H1 (cell line): ENCODE data around the gene OSBPL2. TPM values are rescaled to one million over a fixed set of nuclear protein-coding genes. Genes with fewer than 3 reads are reported as not detected.

Source experiments
- CTCF ChIA-PET: fragments of 300-600 bp; sonication (Branson Sonifier 250); formaldehyde crosslinking; loops from one replicate; lab custom pipeline; 2021; ENCODE audit not compliant: partially characterized antibody; lab: Charles Lee
- POLR2A ChIA-PET: fragments of 300-600 bp; sonication (Branson Sonifier 250); formaldehyde crosslinking; loops from one replicate; lab custom pipeline; 2021; ENCODE audit warnings: inconsistent platforms; ENCODE audit not compliant: partially characterized antibody; lab: Charles Lee
- DNase-seq, 2 experiments: peaks; one replicate each; pipeline versions ENCODE4 v3.0.0 to v3.0.0-alpha.2; 2010 to 2022; ENCODE audit warnings: low spot score in 2 of 2, low read depth in 1 of 2, mixed read lengths in 1 of 2
- FAIRE-seq: peaks from 2 replicates; lab custom pipeline; 2011; peaks lifted over from hg19 to GRCh38; lab: Jason Lieb, UNC
- H2AFZ ChIP-seq: 2 replicates; pipeline ENCODE4 v1.8.1; 2012; ENCODE audit warnings: low read length, inconsistent platforms
- H2AK5ac ChIP-seq: 2 replicates; pipeline ENCODE4 v1.6.1; 2013; ENCODE audit warnings: low read depth, low read length
- H2BK120ac ChIP-seq: replicated peaks from 2 replicates; pipeline ENCODE3; 2013; ENCODE audit warnings: low read depth, low read length, inconsistent platforms
- H2BK12ac ChIP-seq: 2 replicates; pipeline ENCODE4 v1.6.1; 2013; ENCODE audit warnings: low read depth, low read length
- H2BK15ac ChIP-seq: 2 replicates; pipeline ENCODE4 v1.6.1; 2013; ENCODE audit warnings: low read length
- H2BK20ac ChIP-seq: 2 replicates; pipeline ENCODE4 v1.6.1; 2013; ENCODE audit warnings: low read length
- H2BK5ac ChIP-seq: 2 replicates; pipeline ENCODE4 v1.6.1; 2013; ENCODE audit warnings: low read depth, low read length
- H3K14ac ChIP-seq: 2 replicates; pipeline ENCODE4 v1.6.1; 2013; ENCODE audit warnings: inconsistent platforms; ENCODE audit not compliant: insufficient read length
- H3K18ac ChIP-seq: 2 replicates; pipeline ENCODE4 v1.6.1; 2013; ENCODE audit warnings: low read length; ENCODE audit errors: extremely low read depth
- H3K23ac ChIP-seq: 2 replicates; pipeline ENCODE4 v1.6.1; 2013; ENCODE audit warnings: inconsistent platforms; ENCODE audit not compliant: insufficient read length
- H3K23me2 ChIP-seq: 2 replicates; pipeline ENCODE4 v1.6.1; 2013; ENCODE audit warnings: low read depth, low read length
- H3K27ac ChIP-seq: 2 replicates; pipeline ENCODE4 v1.6.1; 2011; ENCODE audit warnings: low read depth, low read length, inconsistent platforms
- H3K27me3 ChIP-seq, 4 experiments: replicated peaks in 1 of 4; 1 replicate in 1 of 4; 2 replicates in 3 of 4; pipeline versions ENCODE4 v1.6.1 to v1.8.1; 2011 to 2013; ENCODE audit warnings: low read length in 3 of 4, mild to moderate bottlenecking in 3 of 4, inconsistent platforms in 2 of 4, mixed read lengths in 2 of 4, moderate library complexity in 1 of 4; ENCODE audit not compliant: control insufficient read depth in 3 of 4, insufficient read depth in 3 of 4; ENCODE audit errors: extremely low read depth in 1 of 4
- H3K36me3 ChIP-seq, 4 experiments: 2 replicates each; pipeline versions ENCODE4 v1.6.1 to v1.8.1; 2011 to 2013; ENCODE audit warnings: mild to moderate bottlenecking in 4 of 4, low read length in 3 of 4, moderate library complexity in 2 of 4, control low read depth in 1 of 4, inconsistent platforms in 1 of 4; ENCODE audit not compliant: insufficient read depth in 4 of 4, control insufficient read depth in 2 of 4
- H3K4ac ChIP-seq: replicated peaks from 2 replicates; pipeline ENCODE3; 2013; ENCODE audit warnings: low read length, low read depth, mixed read lengths, inconsistent platforms; ENCODE audit not compliant: insufficient read length
- H3K4me1 ChIP-seq, 4 experiments: replicated peaks in 1 of 4; 1 replicate in 1 of 4; 2 replicates in 3 of 4; pipeline versions ENCODE4 v1.6.1 to v1.8.1; 2011 to 2013; ENCODE audit warnings: low read length in 3 of 4, inconsistent platforms in 2 of 4, mixed read lengths in 1 of 4; ENCODE audit not compliant: insufficient read depth in 4 of 4, control insufficient read depth in 3 of 4
- H3K4me2 ChIP-seq, 2 experiments: 2 replicates each; pipeline versions ENCODE4 v1.6.1 to v1.8.1; 2011 to 2013; ENCODE audit warnings: low read depth in 2 of 2, low read length in 2 of 2, control low read depth in 1 of 2, inconsistent platforms in 1 of 2, mild to moderate bottlenecking in 1 of 2; ENCODE audit not compliant: insufficient read depth in 1 of 2
- H3K4me3 ChIP-seq, 4 experiments: fragments of 200-600, 300-600 bp in 1 of 4; sonication (generic), shearing (Covaris generic), sonication (Bioruptor Twin) in 1 of 4; 2 replicates each; pipeline versions ENCODE4 v1.5.1 to v1.8.1; 2011 to 2016; ENCODE audit warnings: low read length in 4 of 4, low read depth in 3 of 4, control low read depth in 2 of 4, inconsistent platforms in 2 of 4, mild to moderate bottlenecking in 2 of 4, mixed read lengths in 1 of 4, moderate library complexity in 1 of 4; ENCODE audit not compliant: insufficient read depth in 2 of 4; ENCODE audit errors: extremely low read depth in 1 of 4
- H3K56ac ChIP-seq: replicated peaks from 2 replicates; pipeline ENCODE3; 2013; ENCODE audit warnings: low read depth, mild to moderate bottlenecking, mixed read lengths, low read length, inconsistent platforms; ENCODE audit not compliant: insufficient read length
- H3K79me1 ChIP-seq: 2 replicates; pipeline ENCODE4 v1.6.1; 2013; ENCODE audit warnings: low read depth, low read length, control low read depth
- H3K79me2 ChIP-seq, 2 experiments: 2 replicates each; pipeline versions ENCODE4 v1.6.1 to v1.8.1; 2012 to 2013; ENCODE audit warnings: low read length in 2 of 2, mild to moderate bottlenecking in 2 of 2, inconsistent platforms in 1 of 2; ENCODE audit not compliant: insufficient read depth in 2 of 2, control insufficient read depth in 1 of 2
- H3K9ac ChIP-seq, 4 experiments: replicated peaks in 1 of 4; 1 replicate in 1 of 4; 2 replicates in 3 of 4; pipeline versions ENCODE4 v1.6.1 to v1.8.1; 2011 to 2013; ENCODE audit warnings: low read depth in 3 of 4, low read length in 3 of 4, control low read depth in 2 of 4, mild to moderate bottlenecking in 2 of 4, moderate library complexity in 2 of 4, inconsistent platforms in 1 of 4; ENCODE audit errors: extremely low read depth in 1 of 4
- H3K9me3 ChIP-seq, 2 experiments: 2 replicates each; pipeline versions ENCODE4 v1.6.1 to v1.8.1; 2012 to 2013; ENCODE audit warnings: mild to moderate bottlenecking in 2 of 2, moderate library complexity in 2 of 2, control low read depth in 1 of 2, inconsistent platforms in 1 of 2, low read depth in 1 of 2, low read length in 1 of 2, mixed read lengths in 1 of 2; ENCODE audit not compliant: insufficient read depth in 2 of 2
- H4K20me1 ChIP-seq, 2 experiments: replicated peaks in 1 of 2; 2 replicates each; pipeline versions ENCODE3 to v1.8.1; 2011 to 2013; ENCODE audit warnings: inconsistent platforms in 2 of 2, low read length in 2 of 2, mild to moderate bottlenecking in 1 of 2; ENCODE audit not compliant: insufficient read depth in 2 of 2, control insufficient read depth in 1 of 2
- H4K5ac ChIP-seq: 2 replicates; pipeline ENCODE4 v1.6.1; 2013; ENCODE audit warnings: low read length, low read depth, mixed read lengths, inconsistent platforms; ENCODE audit not compliant: insufficient read length
- H4K8ac ChIP-seq: 2 replicates; pipeline ENCODE4 v1.8.0; 2013; ENCODE audit warnings: mild to moderate bottlenecking, moderate library complexity, low read length, inconsistent platforms; ENCODE audit not compliant: insufficient read depth; ENCODE audit errors: extremely low read depth
- H4K91ac ChIP-seq: replicated peaks from 2 replicates; pipeline ENCODE3; 2013; ENCODE audit warnings: low read length, mixed read lengths, inconsistent platforms; ENCODE audit not compliant: insufficient read length
- ASH2L ChIP-seq: fragments of 200-600, 300-600 bp; sonication (generic); IDR thresholded peaks from one replicate; pipeline ENCODE4 v1.7.1; 2017; ENCODE audit warnings: low read length
- BACH1 ChIP-seq: IDR thresholded peaks from 2 replicates; pipeline ENCODE4 v1.6.1; 2012; ENCODE audit warnings: low read length, improper control_type of control experiment
- CTCF ChIP-seq, 3 experiments: IDR thresholded peaks; 1 replicate in 2 of 3; 2 replicates in 1 of 3; pipeline versions ENCODE4 v1.5.1 to v1.6.1; 2011; ENCODE audit warnings: low read length in 3 of 3, mild to moderate bottlenecking in 3 of 3, inconsistent platforms in 2 of 3, low read depth in 1 of 3, moderate library complexity in 1 of 3; ENCODE audit not compliant: insufficient read depth in 1 of 3; ENCODE audit errors: control extremely low read depth in 1 of 3
- GABPA ChIP-seq: IDR thresholded peaks from 2 replicates; pipeline ENCODE4 v1.6.1; 2011; ENCODE audit warnings: mild to moderate bottlenecking, low read length, moderate library complexity, borderline replicate concordance; ENCODE audit not compliant: insufficient read depth
- JUND ChIP-seq: IDR thresholded peaks from 2 replicates; pipeline ENCODE4 v1.6.1; 2011; ENCODE audit warnings: mild to moderate bottlenecking, improper control_type of control experiment, low read length
- POLR2AphosphoS5 ChIP-seq: IDR thresholded peaks from 2 replicates; pipeline ENCODE4 v1.6.1; 2011; ENCODE audit warnings: low read depth, low read length
- POU5F1 ChIP-seq: IDR thresholded peaks from 2 replicates; pipeline ENCODE4 v1.6.1; 2011; ENCODE audit warnings: low read depth, mild to moderate bottlenecking, low read length, moderate library complexity
- TAF1 ChIP-seq: IDR thresholded peaks from 2 replicates; pipeline ENCODE4 v1.6.1; 2011; ENCODE audit warnings: mild to moderate bottlenecking, low read depth, low read length
- TCF12 ChIP-seq: IDR thresholded peaks from 2 replicates; pipeline ENCODE4 v1.6.1; 2011; ENCODE audit warnings: low read depth, mild to moderate bottlenecking, low read length
- WGBS, 2 experiments: shearing (Covaris generic) in 1 of 2; methylation state at CpG; one replicate each; pipeline versions ENCODE4 v1.1.6 to v1.1.7; 2013 to 2015; ENCODE audit warnings: low lambda C conversion rate in 2 of 2, mixed read lengths in 2 of 2, inconsistent platforms in 1 of 2, low coverage in 1 of 2, missing lambda C conversion rate in 1 of 2; ENCODE audit not compliant: insufficient replicate concordance in 2 of 2, insufficient coverage in 1 of 2, insufficient read length in 1 of 2; ENCODE audit errors: extremely low coverage in 1 of 2, missing lambda C conversion rate in 1 of 2; 5-methylcytosine and 5-hydroxymethylcytosine counted together
- polyA plus RNA-seq, 7 experiments: library from polyadenylated mRNA; depleted of rRNA in 3 of 7; stranded (reverse) in 5 of 7; unstranded in 2 of 7; fragments of >200 nt in 5 of 7; fragments of 200-250 nt in 2 of 7; gene quantifications; 1 replicate in 5 of 7; 2 replicates in 1 of 7; 4 replicates in 1 of 7; pipeline versions ENCODE4 v1.2.1 to v1.2.3, GENCODE V29; 2011 to 2013; ENCODE audit warnings: missing spikeins in 2 of 7, mixed read lengths in 2 of 7
- total RNA-seq: library from RNA; stranded (reverse); fragmentation: NEBNext Ultra II Directional; extraction: Animal tissue kit (Norgen Biotek cat#: 25700); gene quantifications from 2 replicates; pipeline ENCODE4 v1.2.1, GENCODE V29; 2021

The OSBPL2 gene
- total and polyA plus RNA-seq, 2 of the 8 experiments (the other 6 are each of a cell fraction or from before 2014, with no cell fraction given) = 11.7 to 42.4 TPM

GRCh38 chr20:62303340-62304226 is 65.3 kb downstream of the OSBPL2 start:
- POLR2A ChIA-PET = interaction anchor here (0.8 to 14.6 kb wide), 11 partner anchors 9 to 97 kb away, joined by 3 to 170 read pairs (median 5); partner anchors contain the start of genes LAMA5 and RPS21
- TF ChIP-seq ASH2L = no peak
- TF ChIP-seq TCF12 = no peak
- TF ChIP-seq TAF1 = no peak
- no peak for TF ChIP-seq POLR2AphosphoS5
- TF ChIP-seq BACH1 = no peak
- no peak for TF ChIP-seq GABPA
- TF ChIP-seq POU5F1 = no peak
- no peak for TF ChIP-seq JUND
- TF ChIP-seq CTCF (IDR thresholded peaks at IDR 0.05; ENCODE audit: control extremely low read depth in 1 of 3, insufficient read depth in 1 of 3, low read depth in 1 of 3, low read length in 3 of 3) = no peak

More at GRCh38 chr20:62303340-62304226, 65.3 kb downstream of the OSBPL2 start:
- H3K9me3 ChIP-seq = no peaks in the 10 kb centered on the region
- no peak overlapping the region for H3K23ac ChIP-seq
- H3K14ac ChIP-seq = no peak overlapping the region
- H4K20me1 ChIP-seq = peaks cover 34 to 45% of the 10 kb centered on the region in 2 experiments
- H3K79me1 ChIP-seq = peaks cover 18% of the 10 kb centered on the region
- H3K36me3 ChIP-seq = peaks cover 24 to 45% (median 36%) of the 10 kb centered on the region in 4 experiments
- H2BK5ac ChIP-seq = peak overlapping the region; percentile 44
- peak overlapping the region; percentile 64 for H3K56ac ChIP-seq
- H2AFZ ChIP-seq = no peak overlapping the region
- H2AK5ac ChIP-seq = no peak overlapping the region
- no peak overlapping the region for H2BK120ac ChIP-seq
- CTCF ChIA-PET = interaction anchor here (1.3 to 1.8 kb wide), 3 partner anchors 61 to 79 kb away, joined by 4 to 5 read pairs (median 5); no protein-coding TSS in a partner anchor
- H2BK15ac ChIP-seq = no peak overlapping the region
- WGBS, 2 experiments = 9% methylated on average over 63 of the region's 66 CpGs; no CpG with 5 or more reads in 1 of the 2 experiments
- H3K4ac ChIP-seq = no peak overlapping the region
- H2BK20ac ChIP-seq = no peak overlapping the region
- no peak overlapping the region for H4K5ac ChIP-seq
- peaks cover 0 to 9% (median 4%) of the 10 kb centered on the region in 4 experiments; a peak in 5 of 7 replicates for H3K4me1 ChIP-seq
- H4K8ac ChIP-seq = peak overlapping the region; percentile 22; the same call in 1 of the 2 replicates
- H2BK12ac ChIP-seq = no peak overlapping the region
- H3K79me2 ChIP-seq = peaks cover 18 to 31% of the 10 kb centered on the region in 2 experiments; a peak in 3 of 4 replicates
- FAIRE-seq (no peak), DNase-seq (no peak)
- peaks cover 10% of the 10 kb centered on the region; the same call in 1 of the 2 replicates for H3K23me2 ChIP-seq
- no peak overlapping the region for H4K91ac ChIP-seq
- peak overlapping the region; percentile 60; the same call in 1 of the 2 replicates for H3K27ac ChIP-seq
- no peaks in the 10 kb centered on the region for H3K27me3 ChIP-seq
- no peak overlapping the region for H3K18ac ChIP-seq
- H3K4me2 ChIP-seq = peak overlapping the region; percentile 80
- H3K4me3 ChIP-seq = peak overlapping the region; percentile 62 to 96 (median 90)
- H3K9ac ChIP-seq = peak overlapping the region; percentile 47 to 85 (median 66); a peak in 6 of 7 replicates
